IPS-15b (cell line): ENCODE measurements around the gene GOLT1A.

ENCODE experiments used
- H3K27me3 ChIP-seq: one replicate; pipeline ENCODE4 v1.6.1; 2013; ENCODE audit warnings: low read length; ENCODE audit not compliant: control insufficient read depth, insufficient read depth
- H3K36me3 ChIP-seq: one replicate; pipeline ENCODE4 v1.6.1; 2013; ENCODE audit warnings: low read length; ENCODE audit not compliant: control insufficient read depth, insufficient read depth
- H3K4me1 ChIP-seq: one replicate; pipeline ENCODE4 v1.6.1; 2013; ENCODE audit warnings: mild to moderate bottlenecking, low read length; ENCODE audit not compliant: control insufficient read depth, insufficient read depth
- H3K4me3 ChIP-seq: one replicate; pipeline ENCODE4 v1.5.1; 2013; ENCODE audit warnings: low read depth, low read length
- H3K9ac ChIP-seq: one replicate; pipeline ENCODE4 v1.6.1; 2013; ENCODE audit warnings: low read depth, mild to moderate bottlenecking, low read length
- H3K9me3 ChIP-seq: one replicate; pipeline ENCODE4 v1.6.1; 2013; ENCODE audit warnings: mild to moderate bottlenecking, low read length; ENCODE audit not compliant: control insufficient read depth, insufficient read depth

GOLT1A gene

DNA sequence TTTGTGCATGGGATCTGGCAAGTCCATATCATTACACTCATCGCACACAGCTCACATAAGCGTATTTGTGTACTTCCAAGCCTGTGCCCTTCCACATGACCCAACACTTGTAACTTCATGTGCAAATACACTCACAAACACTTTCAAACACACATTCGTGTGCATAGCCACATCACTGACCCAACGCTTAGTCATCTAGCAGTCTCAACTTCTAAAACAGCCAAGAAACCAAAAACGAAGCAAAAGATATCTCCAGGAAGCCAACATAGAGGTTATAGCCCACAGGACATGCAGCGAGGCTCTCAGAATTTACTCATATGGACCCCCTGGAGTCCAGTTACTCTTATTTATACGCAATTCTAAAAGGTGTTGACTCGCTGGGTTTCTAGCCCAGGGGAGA, 10.9 kb upstream of the GOLT1A start:
- H3K27me3 ChIP-seq: no peaks in the 10 kb centered on the region
- peaks cover 2% of the 10 kb centered on the region for H3K4me1 ChIP-seq
- no peak overlapping the region for H3K4me3 ChIP-seq
- H3K9ac ChIP-seq: no peak overlapping the region
- H3K9me3 ChIP-seq: no peaks in the 10 kb centered on the region
- H3K36me3 ChIP-seq: peaks cover 3% of the 10 kb centered on the region

DNA sequence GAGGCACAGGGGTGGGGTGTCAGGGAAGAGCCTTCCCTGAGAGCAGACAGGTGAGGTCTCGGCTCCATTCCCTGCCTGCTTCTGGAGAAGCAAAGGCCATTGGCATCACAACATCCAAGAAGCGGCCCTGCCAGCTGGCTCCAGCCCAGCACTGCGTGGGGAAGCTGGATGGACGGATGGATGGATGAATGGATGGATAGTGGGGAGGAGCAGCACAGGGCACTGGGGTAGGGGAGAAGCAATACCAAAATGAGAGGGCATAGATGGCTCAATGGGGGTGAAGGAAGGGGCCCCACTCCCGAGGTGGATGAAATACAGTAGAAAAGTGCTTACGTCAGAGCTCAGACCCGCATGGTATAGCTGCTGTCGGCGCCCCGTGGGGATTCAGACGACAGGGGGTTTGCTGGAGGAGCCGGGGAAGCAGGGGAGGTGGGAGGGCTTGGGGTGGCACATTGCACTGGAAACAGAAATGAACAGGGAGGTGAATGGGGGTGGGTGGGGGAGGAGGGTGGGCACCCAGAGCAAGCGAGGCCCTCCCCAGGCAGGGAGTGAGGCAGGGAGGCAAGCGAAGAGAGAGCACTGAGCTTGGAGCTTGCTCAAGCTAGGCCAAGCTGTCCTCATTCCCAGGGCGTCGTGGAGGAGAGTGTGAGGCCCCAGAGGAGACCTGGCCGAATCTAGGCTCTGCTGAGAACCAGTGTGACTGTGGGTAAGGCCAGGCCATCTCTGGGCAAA, 9.5 kb upstream of the GOLT1A start:
- Histone ChIP-seq H3K36me3 (peaks cover 3% of the 10 kb centered on the region), H3K9ac (no peak overlapping the region), H3K4me3 (no peak overlapping the region), H3K27me3 (no peaks in the 10 kb centered on the region), H3K9me3 (no peaks in the 10 kb centered on the region), H3K4me1 (peaks cover 2% of the 10 kb centered on the region)

DNA sequence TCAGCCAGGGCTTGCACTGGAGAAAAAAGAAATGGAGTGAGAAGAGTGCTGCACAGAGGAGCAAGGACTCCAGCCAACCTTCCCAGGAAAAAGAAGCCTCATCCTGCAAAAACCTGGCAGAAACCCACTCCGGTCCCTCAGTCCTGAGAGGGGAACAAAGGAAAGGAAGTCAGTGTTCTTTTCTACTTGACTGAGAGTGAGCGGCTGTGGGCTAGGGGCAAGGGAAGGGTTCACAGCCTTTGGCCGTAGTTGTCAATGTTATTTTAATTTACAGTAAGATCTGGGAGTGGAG, 8.9 kb upstream of the GOLT1A start:
- no peak overlapping the region for H3K4me3 ChIP-seq
- H3K36me3 ChIP-seq: no peaks in the 10 kb centered on the region
- H3K9me3 ChIP-seq: no peaks in the 10 kb centered on the region
- peaks cover 2% of the 10 kb centered on the region for H3K4me1 ChIP-seq
- no peaks in the 10 kb centered on the region for H3K27me3 ChIP-seq
- H3K9ac ChIP-seq: no peak overlapping the region

DNA sequence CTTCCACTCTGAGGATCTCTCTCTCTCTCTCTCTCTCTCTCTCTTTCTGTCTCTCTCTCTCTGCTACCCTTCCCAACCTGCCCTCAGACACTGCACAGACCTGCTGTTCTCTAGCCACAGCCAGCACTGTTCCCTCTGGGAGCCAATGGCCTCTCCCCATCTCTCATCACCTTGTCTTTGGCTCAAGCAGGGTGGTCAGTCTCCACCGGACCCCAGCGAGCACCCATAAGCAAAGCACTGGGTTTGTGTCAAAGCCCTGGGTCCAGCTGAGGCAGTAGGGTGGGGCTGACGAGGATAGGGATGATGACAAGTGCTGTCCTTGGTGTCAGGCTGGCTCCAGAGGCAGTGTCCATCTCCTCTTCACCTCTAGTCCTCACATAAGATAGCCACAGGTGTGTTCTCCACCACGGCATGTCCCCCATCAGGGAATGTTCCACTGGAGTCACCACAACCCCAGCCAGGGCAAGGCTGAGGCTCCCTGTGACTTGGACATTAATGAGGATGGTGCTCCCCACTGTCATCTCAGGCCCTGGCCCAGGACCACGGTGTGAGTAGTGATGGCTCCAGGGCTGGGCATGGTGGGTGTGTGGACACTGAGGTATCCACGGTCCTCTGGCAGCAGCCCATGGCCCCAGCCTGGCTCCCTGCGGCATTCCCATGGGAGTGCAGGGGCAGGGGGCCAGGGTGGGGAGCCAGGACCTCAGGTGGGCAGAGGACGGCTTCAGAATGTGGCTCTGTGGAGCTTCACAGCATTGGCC, 8.4 kb upstream of the GOLT1A start:
- H3K9ac ChIP-seq: no peak overlapping the region
- no peaks in the 10 kb centered on the region for H3K9me3 ChIP-seq
- no peaks in the 10 kb centered on the region for H3K27me3 ChIP-seq
- H3K4me1 ChIP-seq: peaks cover 2% of the 10 kb centered on the region
- H3K4me3 ChIP-seq: no peak overlapping the region
- no peaks in the 10 kb centered on the region for H3K36me3 ChIP-seq

DNA sequence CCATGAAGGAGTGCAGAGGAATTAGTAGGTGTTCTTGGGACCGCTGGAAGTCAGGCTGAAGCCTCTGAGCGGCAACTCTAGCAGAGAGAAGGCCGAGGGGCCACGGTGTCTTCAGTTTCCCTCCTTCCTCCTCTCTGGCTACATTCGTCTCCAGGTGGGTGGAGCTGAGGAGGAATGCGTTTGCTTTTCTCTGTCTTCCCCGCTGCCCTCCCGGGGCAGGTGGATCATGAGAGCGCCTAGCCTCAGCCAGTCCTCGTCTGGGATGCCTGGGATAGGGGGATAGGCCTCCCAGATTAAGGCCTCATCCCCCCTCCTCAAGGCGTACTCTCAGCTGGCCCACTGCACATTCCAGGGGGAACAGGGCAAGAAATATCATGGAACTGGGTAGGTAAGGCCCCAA, 7.5 kb upstream of the GOLT1A start:
- no peaks in the 10 kb centered on the region for H3K9me3 ChIP-seq
- H3K4me3 ChIP-seq: no peak overlapping the region
- H3K9ac ChIP-seq: no peak overlapping the region
- no peaks in the 10 kb centered on the region for H3K27me3 ChIP-seq
- H3K4me1 ChIP-seq: peaks cover 2% of the 10 kb centered on the region
- H3K36me3 ChIP-seq: no peaks in the 10 kb centered on the region

DNA sequence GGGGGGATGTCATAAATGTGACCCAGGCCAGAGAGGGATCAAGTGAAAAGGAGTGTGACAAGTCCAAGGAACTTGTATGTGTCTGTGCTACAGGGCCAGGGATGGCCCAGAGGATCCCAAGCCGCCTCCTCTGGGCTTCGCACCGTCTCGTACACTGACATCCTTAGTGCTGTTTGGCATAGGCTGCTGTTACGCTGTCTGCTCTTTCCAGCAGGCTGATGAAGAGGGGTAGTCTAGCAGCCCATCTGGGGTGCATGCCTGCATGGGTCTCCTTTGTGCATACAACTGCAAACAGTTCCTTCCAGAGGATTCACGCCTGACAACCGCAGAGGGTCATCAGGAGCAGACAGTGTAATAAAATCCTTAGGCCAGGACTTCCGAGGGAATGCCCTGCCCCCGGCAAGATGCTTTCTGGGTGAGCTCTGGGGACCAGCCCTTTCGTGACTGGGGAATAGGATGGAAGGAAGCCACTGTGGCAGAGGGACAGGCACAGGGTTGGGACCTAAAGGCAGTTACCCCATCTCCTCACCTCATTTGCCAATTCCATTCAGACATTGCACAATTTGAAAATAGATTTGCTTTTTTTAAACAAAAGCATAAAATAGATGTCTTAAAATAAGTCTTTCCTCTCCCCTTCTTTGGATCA, 6.3 kb upstream of the GOLT1A start:
- no peak overlapping the region for H3K4me3 ChIP-seq

DNA sequence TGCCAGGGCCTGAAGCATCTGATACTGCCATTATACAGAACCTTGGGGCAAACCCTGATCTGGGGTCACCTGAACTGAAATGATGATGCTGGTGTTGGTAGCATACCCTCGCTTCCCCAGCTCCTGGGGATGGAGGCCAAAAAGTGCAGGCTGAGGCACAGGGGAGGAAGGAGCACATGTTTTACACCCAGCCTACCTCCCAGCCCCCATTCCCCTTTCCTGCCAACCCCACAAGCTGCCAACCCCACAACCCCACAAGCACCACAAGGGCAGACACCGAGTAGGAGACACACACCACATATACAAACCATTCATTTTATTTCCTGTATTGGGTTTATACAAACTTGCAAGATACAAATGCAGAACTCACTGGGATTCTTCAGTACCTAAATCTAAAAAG, 4.8 kb upstream of the GOLT1A start:
- Histone ChIP-seq H3K4me1 (peaks cover 2% of the 10 kb centered on the region), H3K4me3 (no peak overlapping the region), H3K9ac (no peak overlapping the region), H3K36me3 (no peaks in the 10 kb centered on the region), H3K9me3 (no peaks in the 10 kb centered on the region), H3K27me3 (no peaks in the 10 kb centered on the region)

More for the DNA sequence above, 6.3 kb upstream of the GOLT1A start:
- no peaks in the 10 kb centered on the region for H3K27me3 ChIP-seq
- H3K9ac ChIP-seq: no peak overlapping the region
- no peaks in the 10 kb centered on the region for H3K9me3 ChIP-seq
- no peaks in the 10 kb centered on the region for H3K36me3 ChIP-seq
- H3K4me1 ChIP-seq: peaks cover 2% of the 10 kb centered on the region

DNA sequence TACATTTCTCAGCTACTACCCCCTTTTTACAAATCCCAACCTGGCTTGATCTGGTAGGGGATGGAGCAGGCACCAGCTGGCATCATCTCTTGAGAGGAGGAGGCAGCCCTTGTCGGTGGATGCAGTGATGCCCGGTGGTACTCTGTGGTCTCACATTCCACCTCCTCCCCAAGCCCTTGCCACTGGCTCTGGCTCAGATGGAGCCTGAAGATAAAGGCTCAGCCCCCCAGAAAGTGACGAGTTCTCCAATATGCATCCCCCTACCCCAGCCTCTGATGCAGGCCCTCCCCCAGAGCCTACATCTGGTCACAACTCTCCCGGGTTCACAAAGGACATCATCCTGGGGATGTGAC, 3.8 kb upstream of the GOLT1A start:
- no peak overlapping the region for H3K9ac ChIP-seq
- H3K27me3 ChIP-seq: no peaks in the 10 kb centered on the region
- no peaks in the 10 kb centered on the region for H3K9me3 ChIP-seq
- H3K4me3 ChIP-seq: no peak overlapping the region
- H3K36me3 ChIP-seq: no peaks in the 10 kb centered on the region
- peaks cover 2% of the 10 kb centered on the region for H3K4me1 ChIP-seq

DNA sequence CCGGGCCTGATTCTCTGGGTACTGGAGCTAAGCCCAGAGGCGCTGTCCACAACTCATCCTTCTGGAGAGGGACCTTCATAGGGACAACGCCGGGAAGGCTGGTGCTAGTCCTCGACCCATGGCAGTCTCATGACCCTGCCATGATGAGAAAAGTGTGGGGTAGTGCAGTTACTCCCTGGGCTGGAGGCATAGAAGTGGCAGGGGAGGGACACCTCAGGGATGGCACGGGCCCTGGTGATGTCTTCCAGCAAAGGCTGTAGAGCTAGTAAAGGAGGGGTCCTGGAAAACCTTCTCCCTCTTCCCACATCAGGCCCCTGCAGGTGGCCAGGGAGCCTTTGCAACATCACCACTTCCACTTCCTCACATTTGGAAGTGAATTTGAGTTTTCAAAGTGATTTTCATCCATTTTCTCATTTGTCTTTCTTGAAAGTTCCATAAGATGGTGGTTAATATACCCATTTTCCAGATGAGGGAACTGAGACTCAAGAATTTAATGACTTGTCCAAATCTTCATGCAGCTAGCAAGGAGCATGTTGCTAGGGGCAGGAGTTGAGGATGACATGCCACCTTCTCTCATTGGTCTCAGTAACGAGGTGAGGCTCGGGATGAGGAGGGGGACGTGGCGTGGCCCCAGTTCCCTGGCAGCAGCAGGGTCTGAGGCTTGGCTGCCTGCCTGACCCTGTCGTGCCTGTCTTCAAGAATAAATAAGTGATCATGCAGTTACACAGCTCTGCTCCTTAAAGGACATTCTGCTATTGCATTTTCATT, 3.3 kb upstream of the GOLT1A start:
- Histone ChIP-seq H3K36me3 (no peaks in the 10 kb centered on the region), H3K9me3 (no peaks in the 10 kb centered on the region), H3K4me3 (no peak overlapping the region), H3K4me1 (peaks cover 2% of the 10 kb centered on the region), H3K27me3 (no peaks in the 10 kb centered on the region), H3K9ac (no peak overlapping the region)

DNA sequence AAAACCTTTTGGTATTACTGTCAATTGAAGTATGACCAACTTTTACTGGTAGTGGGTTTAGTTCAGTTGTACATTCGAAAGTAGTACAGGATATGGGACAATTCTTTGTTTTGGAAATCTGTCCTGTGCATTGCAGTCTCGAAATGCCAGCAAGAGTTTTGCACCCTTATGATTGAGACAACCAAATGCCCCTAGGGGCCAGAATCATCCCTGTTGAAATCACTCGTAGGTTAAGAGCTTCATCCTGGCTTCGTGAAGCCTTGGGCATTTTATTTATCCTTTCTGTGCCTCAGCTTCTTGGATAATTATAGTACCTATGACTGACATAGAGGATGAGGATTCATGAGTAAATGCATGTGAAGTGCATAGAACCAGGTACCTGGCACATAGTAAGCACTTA, 2.4 kb upstream of the GOLT1A start:
- Histone ChIP-seq H3K9ac (no peak overlapping the region), H3K36me3 (no peaks in the 10 kb centered on the region), H3K9me3 (no peaks in the 10 kb centered on the region), H3K4me3 (no peak overlapping the region), H3K4me1 (peaks cover 2% of the 10 kb centered on the region), H3K27me3 (no peaks in the 10 kb centered on the region)

DNA sequence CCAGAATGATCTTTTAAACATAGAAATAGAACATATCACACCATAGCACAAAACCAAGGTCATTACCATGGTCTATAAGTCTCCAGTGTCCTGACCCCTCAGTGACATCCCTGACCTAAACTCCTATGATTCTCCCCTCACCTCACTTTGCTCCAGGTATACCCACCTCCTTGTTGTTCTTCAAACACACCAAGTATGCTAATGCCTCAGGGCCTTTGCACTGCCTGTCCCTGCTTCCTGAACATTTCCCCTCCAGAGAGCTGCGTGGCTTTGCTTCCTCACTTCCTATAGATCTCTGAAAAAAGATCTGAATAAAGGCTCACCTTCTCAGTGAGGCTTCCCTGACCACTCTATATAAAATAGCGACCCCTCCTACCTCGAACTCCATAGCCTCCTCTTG, 1.1 kb downstream of the GOLT1A start:
- H3K9me3 ChIP-seq: no peaks in the 10 kb centered on the region
- no peaks in the 10 kb centered on the region for H3K36me3 ChIP-seq
- no peak overlapping the region for H3K9ac ChIP-seq
- no peaks in the 10 kb centered on the region for H3K27me3 ChIP-seq
- no peaks in the 10 kb centered on the region for H3K4me1 ChIP-seq
- no peak overlapping the region for H3K4me3 ChIP-seq
